ENCODE measurements around the gene ZNF839.

- no peak for TF ChIP-seq CTCF (conservative IDR thresholded peaks at IDR 0.05; ENCODE audit: low read depth in 2 of 2)
- no peak for TF ChIP-seq POLR2AphosphoS5 (IDR thresholded peaks at IDR 0.05; ENCODE audit: low read depth)
- no peak for TF ChIP-seq CREB1 (CRISPR knock-in tag; IDR thresholded peaks at IDR 0.05; ENCODE audit: low read depth)
- TF ChIP-seq EZH2 (IDR thresholded peaks at IDR 0.05; ENCODE audit: low read depth, unreplicated experiment), result no peak
- TF ChIP-seq ZNF114 (CRISPR knock-in tag; IDR thresholded peaks at IDR 0.05), result no peak
These were observed 41.5 kb upstream of the ZNF839 start for GRCh38 chr14:102277874-102278630.

All from GM23338 (cell line).